SK-N-SH (cell line): Measurements from ENCODE around the gene HRK. TPM values are rescaled to one million over a fixed set of nuclear protein-coding genes. Genes with fewer than 3 reads are reported as not detected.

Source experiments
- CTCF ChIA-PET: fragments of 300-600, 350-600 bp; formaldehyde crosslinking; extraction: SDS; loops from one replicate; lab custom pipeline; 2021; lab: Yijun Ruan, JAX
- POLR2A ChIA-PET: fragments of 350-600 bp; sonication (Branson Sonifier 250); formaldehyde crosslinking; extraction: SDS; loops from one replicate; lab custom pipeline; 2020; ENCODE audit warnings: antibody characterized with exemption, inconsistent platforms; lab: Yijun Ruan, JAX
- DNase-seq: peaks from one replicate; pipeline ENCODE4 v3.0.0; 2012
- H2AFZ ChIP-seq: fragments of 200-600 bp; sonication (generic); 2 replicates; pipeline ENCODE4 v1.8.1; 2016; ENCODE audit warnings: antibody characterized with exemption, mild to moderate bottlenecking, low read depth
- H3F3A ChIP-seq: fragments of 200-600 bp; sonication (generic); replicated peaks from 2 replicates; pipeline ENCODE3; 2016; ENCODE audit warnings: antibody characterized with exemption, mild to moderate bottlenecking; ENCODE audit not compliant: insufficient read depth
- H3K27ac ChIP-seq, 2 experiments: fragments of 200-500 bp in 1 of 2; fragments of 200-600 bp in 1 of 2; sonication (Bioruptor generic) in 1 of 2; sonication (generic), shearing (Covaris generic) in 1 of 2; 2 replicates each; pipeline versions ENCODE4 v1.5.1 to v1.6.1; 2014 to 2016; ENCODE audit warnings: low read depth in 2 of 2, inconsistent platforms in 1 of 2, low read length in 1 of 2, mild to moderate bottlenecking in 1 of 2, mixed read lengths in 1 of 2
- H3K27me3 ChIP-seq: fragments of 200-600 bp; sonication (generic), shearing (Covaris generic); 2 replicates; pipeline ENCODE4 v1.6.1; 2016; ENCODE audit warnings: mixed run types; ENCODE audit not compliant: insufficient read depth
- H3K36me3 ChIP-seq, 2 experiments: fragments of 200-500 bp in 1 of 2; fragments of 200-600 bp in 1 of 2; sonication (Bioruptor generic) in 1 of 2; sonication (generic) in 1 of 2; replicated peaks in 1 of 2; 2 replicates each; pipeline versions ENCODE3 to v1.5.1; 2014 to 2016; ENCODE audit warnings: low read length in 1 of 2, mild to moderate bottlenecking in 1 of 2; ENCODE audit not compliant: insufficient read depth in 2 of 2, control insufficient read depth in 1 of 2
- H3K4me1 ChIP-seq, 2 experiments: fragments of 200-500 bp in 1 of 2; fragments of 200-600 bp in 1 of 2; sonication (Bioruptor generic) in 1 of 2; sonication (generic), shearing (Covaris generic) in 1 of 2; 2 replicates each; pipeline versions ENCODE4 v1.5.1 to v1.6.1; 2014 to 2016; ENCODE audit warnings: low read depth in 1 of 2, low read length in 1 of 2, mixed run types in 1 of 2; ENCODE audit not compliant: insufficient read depth in 2 of 2, control insufficient read depth in 1 of 2
- H3K4me2 ChIP-seq: fragments of 200-600 bp; sonication (generic), shearing (Covaris generic); 2 replicates; pipeline ENCODE4 v1.6.1; 2017; ENCODE audit warnings: mixed run types
- H3K4me3 ChIP-seq, 2 experiments: fragments of 200-500 bp in 1 of 2; fragments of 200-600 bp in 1 of 2; sonication (Bioruptor generic) in 1 of 2; sonication (generic), shearing (Covaris generic) in 1 of 2; 2 replicates each; pipeline versions ENCODE4 v1.5.1 to v1.8.1; 2014 to 2016; ENCODE audit warnings: low read depth in 2 of 2, inconsistent platforms in 1 of 2, low read length in 1 of 2, mild to moderate bottlenecking in 1 of 2, mixed read lengths in 1 of 2, moderate library complexity in 1 of 2
- H3K79me2 ChIP-seq: fragments of 200-600 bp; sonication (generic); 2 replicates; pipeline ENCODE4 v1.8.1; 2017; ENCODE audit warnings: mild to moderate bottlenecking; ENCODE audit not compliant: insufficient read depth
- H3K9ac ChIP-seq: fragments of 200-600 bp; sonication (generic); 2 replicates; pipeline ENCODE4 v1.6.1; 2017; ENCODE audit warnings: mixed run types
- H3K9me2 ChIP-seq: fragments of 200-600 bp; sonication (generic); 2 replicates; pipeline ENCODE4 v1.6.1; 2017; ENCODE audit warnings: mixed run types
- H3K9me3 ChIP-seq: fragments of 200-600 bp; sonication (generic); 2 replicates; pipeline ENCODE4 v1.6.1; 2017; ENCODE audit warnings: mixed run types, mild to moderate bottlenecking, moderate library complexity
- H4K20me1 ChIP-seq: fragments of 200-600 bp; sonication (generic); 2 replicates; pipeline ENCODE4 v1.6.1; 2017; ENCODE audit warnings: mild to moderate bottlenecking, mixed run types; ENCODE audit not compliant: insufficient read depth
- CHD2 ChIP-seq: fragments of 150-350 bp; IDR thresholded peaks from 2 replicates; pipeline ENCODE4 v1.6.1; 2018; ENCODE audit warnings: low read length; ENCODE audit not compliant: partially characterized antibody
- ELF1 ChIP-seq: IDR thresholded peaks from 2 replicates; pipeline ENCODE4 v1.4.0; 2012
- EP300 ChIP-seq, 2 experiments: IDR thresholded peaks; 2 replicates each; pipeline versions ENCODE4 v1.4.0 to v1.6.1; 2012; ENCODE audit warnings: borderline replicate concordance in 1 of 2, low read depth in 1 of 2, low read length in 1 of 2
- FOSL2 ChIP-seq: IDR thresholded peaks from 2 replicates; pipeline ENCODE4 v1.4.0; 2012; ENCODE audit warnings: low read depth, mild to moderate bottlenecking, moderate library complexity, borderline replicate concordance
- FOXJ3 ChIP-seq: sonication (generic); formaldehyde crosslinking; IDR thresholded peaks from 2 replicates; pipeline ENCODE4 v1.5.1; 2020; ENCODE audit warnings: mild to moderate bottlenecking, missing genetic modification reagents
- FOXM1 ChIP-seq: IDR thresholded peaks from 2 replicates; pipeline ENCODE4 v1.4.0; 2012; ENCODE audit warnings: low read depth, mild to moderate bottlenecking
- GABPA ChIP-seq: IDR thresholded peaks from 2 replicates; pipeline ENCODE4 v1.4.0; 2012; ENCODE audit warnings: low read depth, mild to moderate bottlenecking
- GATA2 ChIP-seq: sonication (generic); formaldehyde crosslinking; IDR thresholded peaks from 2 replicates; pipeline ENCODE4 v1.5.0; 2020; ENCODE audit warnings: mild to moderate bottlenecking, missing genetic modification reagents
- NFIC ChIP-seq: IDR thresholded peaks from 2 replicates; pipeline ENCODE4 v1.4.0; 2012; ENCODE audit warnings: borderline replicate concordance
- RAD21 ChIP-seq: IDR thresholded peaks from 2 replicates; pipeline ENCODE4 v1.6.1; 2012; ENCODE audit warnings: mild to moderate bottlenecking, low read length
- SIN3A ChIP-seq: IDR thresholded peaks from 2 replicates; pipeline ENCODE4 v1.6.1; 2012; ENCODE audit warnings: low read depth, mild to moderate bottlenecking, low read length, moderate library complexity, borderline replicate concordance
- TCF12 ChIP-seq: IDR thresholded peaks from 2 replicates; pipeline ENCODE4 v1.4.0; 2012
- YY1 ChIP-seq: IDR thresholded peaks from 2 replicates; pipeline ENCODE4 v1.4.0; 2012; ENCODE audit warnings: low read depth, mild to moderate bottlenecking
- WGBS: methylation state at CpG from one replicate; pipeline ENCODE4 v1.1.6; 2017; ENCODE audit warnings: low lambda C conversion rate; 5-methylcytosine and 5-hydroxymethylcytosine counted together
- polyA plus RNA-seq, 3 experiments: library from polyadenylated mRNA; depleted of rRNA; stranded (reverse); fragments of >200 nt; gene quantifications; 2 replicates each; pipeline ENCODE4 v1.2.3, GENCODE V29; 2012
- TF ChIP-seq, protein P1 (sequence below): fragments of 150-350 bp; IDR thresholded peaks from 2 replicates; pipeline ENCODE4 v1.6.1; 2017; ENCODE audit warnings: antibody characterized with exemption, low read length, low read depth, borderline replicate concordance
- TF ChIP-seq, protein P2 (sequence below): fragments of 200-600 bp; sonication (generic); IDR thresholded peaks from 2 replicates; pipeline ENCODE4 v1.6.1; 2017; ENCODE audit warnings: antibody characterized with exemption, mild to moderate bottlenecking, moderate library complexity
- TF ChIP-seq, protein P3 (sequence below): IDR thresholded peaks from 2 replicates; pipeline ENCODE4 v1.4.0; 2012; ENCODE audit warnings: low read depth
- TF ChIP-seq, protein P4 (sequence below): fragments of 150-350 bp; IDR thresholded peaks from 2 replicates; pipeline ENCODE4 v1.6.1; 2016; ENCODE audit warnings: mild to moderate bottlenecking, low read depth, low read length
- TF ChIP-seq, protein P5 (sequence below): IDR thresholded peaks from 2 replicates; pipeline ENCODE4 v1.4.0; 2012; ENCODE audit warnings: low read depth, borderline replicate concordance

Gene HRK
- polyA plus RNA-seq, 1 of the 3 experiments (the other 2 are of a cell fraction): 0.02 TPM

DNA sequence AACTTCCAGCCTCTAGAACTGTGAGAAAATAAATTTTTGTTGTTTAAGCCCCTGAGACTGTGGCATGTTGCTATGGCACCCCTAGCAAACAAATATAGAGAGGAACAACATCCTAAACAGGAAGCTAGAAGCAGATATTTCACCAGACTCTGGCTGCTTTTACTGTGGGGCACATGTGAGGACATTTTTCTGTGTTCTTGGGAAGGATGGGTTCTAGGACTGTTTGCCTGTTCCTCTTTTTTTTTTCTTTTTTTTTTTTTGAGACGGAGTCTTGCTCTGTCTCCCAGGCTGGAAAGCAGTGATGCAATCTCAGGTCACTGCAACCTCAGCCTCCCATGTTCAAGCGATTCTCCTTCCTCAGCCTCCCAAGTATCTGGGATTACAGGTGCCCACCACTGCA lies 4.2 kb upstream of the HRK start:
- Histone ChIP-seq H3K4me2 (no peak overlapping the region), H4K20me1 (0 out of 2 replicates have a peak, but pooled peaks cover 2% of the 10 kb centered on the region), H3K4me3 (no peak overlapping the region), H3K27me3 (peaks cover 22% of the 10 kb centered on the region), H3K9me3 (no peaks in the 10 kb centered on the region)
- WGBS: 77% methylated on average over 2 of the region's 2 CpGs
- TF ChIP-seq, protein P1, sequence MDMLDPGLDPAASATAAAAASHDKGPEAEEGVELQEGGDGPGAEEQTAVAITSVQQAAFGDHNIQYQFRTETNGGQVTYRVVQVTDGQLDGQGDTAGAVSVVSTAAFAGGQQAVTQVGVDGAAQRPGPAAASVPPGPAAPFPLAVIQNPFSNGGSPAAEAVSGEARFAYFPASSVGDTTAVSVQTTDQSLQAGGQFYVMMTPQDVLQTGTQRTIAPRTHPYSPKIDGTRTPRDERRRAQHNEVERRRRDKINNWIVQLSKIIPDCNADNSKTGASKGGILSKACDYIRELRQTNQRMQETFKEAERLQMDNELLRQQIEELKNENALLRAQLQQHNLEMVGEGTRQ: no peak
- no peak for TF ChIP-seq GABPA
- TF ChIP-seq, protein P2, sequence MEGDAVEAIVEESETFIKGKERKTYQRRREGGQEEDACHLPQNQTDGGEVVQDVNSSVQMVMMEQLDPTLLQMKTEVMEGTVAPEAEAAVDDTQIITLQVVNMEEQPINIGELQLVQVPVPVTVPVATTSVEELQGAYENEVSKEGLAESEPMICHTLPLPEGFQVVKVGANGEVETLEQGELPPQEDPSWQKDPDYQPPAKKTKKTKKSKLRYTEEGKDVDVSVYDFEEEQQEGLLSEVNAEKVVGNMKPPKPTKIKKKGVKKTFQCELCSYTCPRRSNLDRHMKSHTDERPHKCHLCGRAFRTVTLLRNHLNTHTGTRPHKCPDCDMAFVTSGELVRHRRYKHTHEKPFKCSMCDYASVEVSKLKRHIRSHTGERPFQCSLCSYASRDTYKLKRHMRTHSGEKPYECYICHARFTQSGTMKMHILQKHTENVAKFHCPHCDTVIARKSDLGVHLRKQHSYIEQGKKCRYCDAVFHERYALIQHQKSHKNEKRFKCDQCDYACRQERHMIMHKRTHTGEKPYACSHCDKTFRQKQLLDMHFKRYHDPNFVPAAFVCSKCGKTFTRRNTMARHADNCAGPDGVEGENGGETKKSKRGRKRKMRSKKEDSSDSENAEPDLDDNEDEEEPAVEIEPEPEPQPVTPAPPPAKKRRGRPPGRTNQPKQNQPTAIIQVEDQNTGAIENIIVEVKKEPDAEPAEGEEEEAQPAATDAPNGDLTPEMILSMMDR: no peak
- no peak for TF ChIP-seq CHD2
- no peak for TF ChIP-seq FOXM1
- no peak for TF ChIP-seq YY1
- TF ChIP-seq EP300 (IDR thresholded peaks at IDR 0.05; ENCODE audit: borderline replicate concordance in 1 of 2, low read depth in 1 of 2, low read length in 1 of 2): no peak
- TF ChIP-seq, protein P3, sequence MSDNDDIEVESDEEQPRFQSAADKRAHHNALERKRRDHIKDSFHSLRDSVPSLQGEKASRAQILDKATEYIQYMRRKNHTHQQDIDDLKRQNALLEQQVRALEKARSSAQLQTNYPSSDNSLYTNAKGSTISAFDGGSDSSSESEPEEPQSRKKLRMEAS: no peak
- TF ChIP-seq NFIC: no peak
- TF ChIP-seq FOSL2: no peak
- no peak for TF ChIP-seq ELF1
- no peak for TF ChIP-seq GATA2 (CRISPR knock-in tag)
- TF ChIP-seq, all 33 proteins: peak for 0
- peaks cover 0 to 3% of the 10 kb centered on the region in 2 experiments; a peak in 1 of 4 replicates for H3K4me1 ChIP-seq
- POLR2A ChIA-PET: no interaction called here
- H3K27ac ChIP-seq: no peak overlapping the region
- H3K9ac ChIP-seq: no peak overlapping the region
- CTCF ChIA-PET: no interaction called here
- H2AFZ ChIP-seq: no peak overlapping the region
- H3K79me2 ChIP-seq: no peaks in the 10 kb centered on the region
- H3F3A ChIP-seq: no peaks in the 10 kb centered on the region
- no peaks in the 10 kb centered on the region for H3K36me3 ChIP-seq
- H3K9me2 ChIP-seq: no peaks in the 10 kb centered on the region
- no peak for DNase-seq

DNA sequence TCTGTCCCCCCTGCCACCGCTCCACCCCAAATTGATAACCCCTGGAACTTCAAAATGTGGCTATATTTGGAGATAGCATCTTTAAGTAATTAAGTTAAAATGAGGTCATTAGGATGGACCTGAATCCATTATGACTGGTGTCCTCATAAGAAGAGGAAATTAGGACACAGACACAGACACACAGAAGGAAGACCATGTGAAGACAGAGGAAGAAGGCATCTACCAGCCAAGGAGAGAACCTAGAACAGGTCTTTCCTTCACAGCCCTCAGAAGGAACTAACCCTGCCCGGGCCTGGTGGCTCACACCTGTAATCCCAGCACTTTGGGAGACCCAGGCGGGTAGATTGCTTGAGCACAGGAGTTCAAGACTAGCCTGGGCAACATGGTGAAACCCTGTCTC lies 3.6 kb upstream of the HRK start:
- H3K9me2 ChIP-seq: no peaks in the 10 kb centered on the region
- H4K20me1 ChIP-seq: 0 out of 2 replicates have a peak, but pooled peaks cover 6% of the 10 kb centered on the region
- H3K27me3 ChIP-seq: peaks cover 28% of the 10 kb centered on the region
- no peak overlapping the region for H3K27ac ChIP-seq
- no peak overlapping the region for H3K9ac ChIP-seq
- H3K4me3 ChIP-seq: no peak overlapping the region
- H3K9me3 ChIP-seq: no peaks in the 10 kb centered on the region
- no peaks in the 10 kb centered on the region for H3F3A ChIP-seq
- no peak for DNase-seq
- no peaks in the 10 kb centered on the region for H3K79me2 ChIP-seq
- ChIA-PET POLR2A (no interaction called here), CTCF (no interaction called here)
- no peak overlapping the region for H3K4me2 ChIP-seq
- TF ChIP-seq GATA2 (CRISPR knock-in tag): no peak
- TF ChIP-seq RAD21: no peak
- TF ChIP-seq, protein P4, sequence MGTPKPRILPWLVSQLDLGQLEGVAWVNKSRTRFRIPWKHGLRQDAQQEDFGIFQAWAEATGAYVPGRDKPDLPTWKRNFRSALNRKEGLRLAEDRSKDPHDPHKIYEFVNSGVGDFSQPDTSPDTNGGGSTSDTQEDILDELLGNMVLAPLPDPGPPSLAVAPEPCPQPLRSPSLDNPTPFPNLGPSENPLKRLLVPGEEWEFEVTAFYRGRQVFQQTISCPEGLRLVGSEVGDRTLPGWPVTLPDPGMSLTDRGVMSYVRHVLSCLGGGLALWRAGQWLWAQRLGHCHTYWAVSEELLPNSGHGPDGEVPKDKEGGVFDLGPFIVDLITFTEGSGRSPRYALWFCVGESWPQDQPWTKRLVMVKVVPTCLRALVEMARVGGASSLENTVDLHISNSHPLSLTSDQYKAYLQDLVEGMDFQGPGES: no peak
- TF ChIP-seq SIN3A: no peak
- TF ChIP-seq ELF1: no peak
- TF ChIP-seq FOXJ3 (CRISPR knock-in tag): no peak
- no peak for TF ChIP-seq TCF12
- TF ChIP-seq NFIC: no peak
- TF ChIP-seq, protein P1: no peak
- TF ChIP-seq, protein P5, sequence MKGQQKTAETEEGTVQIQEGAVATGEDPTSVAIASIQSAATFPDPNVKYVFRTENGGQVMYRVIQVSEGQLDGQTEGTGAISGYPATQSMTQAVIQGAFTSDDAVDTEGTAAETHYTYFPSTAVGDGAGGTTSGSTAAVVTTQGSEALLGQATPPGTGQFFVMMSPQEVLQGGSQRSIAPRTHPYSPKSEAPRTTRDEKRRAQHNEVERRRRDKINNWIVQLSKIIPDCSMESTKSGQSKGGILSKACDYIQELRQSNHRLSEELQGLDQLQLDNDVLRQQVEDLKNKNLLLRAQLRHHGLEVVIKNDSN: no peak
- no peaks in the 10 kb centered on the region for H3K36me3 ChIP-seq
- H2AFZ ChIP-seq: no peak overlapping the region
- H3K4me1 ChIP-seq: peaks cover 0 to 5% of the 10 kb centered on the region in 2 experiments; a peak in 1 of 4 replicates
- WGBS: 77% methylated on average over 3 of the region's 3 CpGs
